IPS-18a (cell line): ENCODE measurements around the gene IFNGR2.

ENCODE experiments used
- H3K27ac ChIP-seq: one replicate; pipeline ENCODE4 v1.5.1; 2013; ENCODE audit warnings: low read length
- H3K27me3 ChIP-seq: one replicate; pipeline ENCODE4 v1.6.1; 2013; ENCODE audit warnings: mild to moderate bottlenecking, low read length; ENCODE audit not compliant: control insufficient read depth, insufficient read depth
- H3K36me3 ChIP-seq: one replicate; pipeline ENCODE4 v1.6.1; 2013; ENCODE audit warnings: low read depth, low read length; ENCODE audit not compliant: control insufficient read depth
- H3K4me1 ChIP-seq: one replicate; pipeline ENCODE4 v1.6.1; 2013; ENCODE audit warnings: low read depth, low read length; ENCODE audit not compliant: control insufficient read depth
- H3K4me3 ChIP-seq: one replicate; pipeline ENCODE4 v1.5.1; 2013; ENCODE audit warnings: low read length
- H3K9ac ChIP-seq: one replicate; pipeline ENCODE4 v1.6.1; 2013; ENCODE audit warnings: mild to moderate bottlenecking, low read length, moderate library complexity
- H3K9me3 ChIP-seq: one replicate; pipeline ENCODE4 v1.6.1; 2013; ENCODE audit warnings: low read depth, low read length; ENCODE audit not compliant: control insufficient read depth

The IFNGR2 gene

GRCh38 chr21:33367309-33367973 is 35.8 kb upstream of the IFNGR2 start:
- no peak overlapping the region for H3K9ac ChIP-seq
- H3K4me3 ChIP-seq, result no peak overlapping the region
- peaks cover 10% of the 10 kb centered on the region for H3K9me3 ChIP-seq
- no peak overlapping the region for H3K27ac ChIP-seq
- H3K36me3 ChIP-seq, result no peaks in the 10 kb centered on the region
- H3K27me3 ChIP-seq, result no peaks in the 10 kb centered on the region
- peaks cover 4% of the 10 kb centered on the region for H3K4me1 ChIP-seq

- Histone ChIP-seq H3K4me1 (no peaks in the 10 kb centered on the region), H3K27ac (no peak overlapping the region), H3K4me3 (no peak overlapping the region), H3K9me3 (peaks cover 10% of the 10 kb centered on the region), H3K36me3 (no peaks in the 10 kb centered on the region), H3K9ac (no peak overlapping the region), H3K27me3 (no peaks in the 10 kb centered on the region)
Measured at GRCh38 chr21:33368124-33368523, 35.1 kb upstream of the IFNGR2 start.

GRCh38 chr21:33368576-33368975 is 34.6 kb upstream of the IFNGR2 start:
- Histone ChIP-seq H3K4me3 (no peak overlapping the region), H3K27ac (no peak overlapping the region), H3K36me3 (no peaks in the 10 kb centered on the region), H3K27me3 (no peaks in the 10 kb centered on the region), H3K4me1 (no peaks in the 10 kb centered on the region), H3K9ac (no peak overlapping the region), H3K9me3 (peaks cover 10% of the 10 kb centered on the region)

- Histone ChIP-seq H3K36me3 (no peaks in the 10 kb centered on the region), H3K4me3 (no peak overlapping the region), H3K27ac (no peak overlapping the region), H3K4me1 (no peaks in the 10 kb centered on the region), H3K27me3 (no peaks in the 10 kb centered on the region), H3K9me3 (peaks cover 10% of the 10 kb centered on the region), H3K9ac (no peak overlapping the region)
Measured at GRCh38 chr21:33369586-33369985, 33.6 kb upstream of the IFNGR2 start.

GRCh38 chr21:33370305-33370704 is 32.9 kb upstream of the IFNGR2 start:
- Histone ChIP-seq H3K36me3 (no peaks in the 10 kb centered on the region), H3K4me1 (no peaks in the 10 kb centered on the region), H3K27me3 (no peaks in the 10 kb centered on the region), H3K27ac (no peak overlapping the region), H3K9ac (no peak overlapping the region), H3K9me3 (peaks cover 10% of the 10 kb centered on the region), H3K4me3 (no peak overlapping the region)

- Histone ChIP-seq H3K9ac (no peak overlapping the region), H3K4me3 (no peak overlapping the region), H3K4me1 (no peaks in the 10 kb centered on the region), H3K36me3 (no peaks in the 10 kb centered on the region), H3K27ac (no peak overlapping the region), H3K27me3 (no peaks in the 10 kb centered on the region), H3K9me3 (peaks cover 10% of the 10 kb centered on the region)
Measured at GRCh38 chr21:33371366-33371765, 31.8 kb upstream of the IFNGR2 start.

- Histone ChIP-seq H3K9me3 (peaks cover under 1% of the 10 kb centered on the region), H3K9ac (no peak overlapping the region), H3K36me3 (no peaks in the 10 kb centered on the region), H3K27me3 (no peaks in the 10 kb centered on the region), H3K27ac (no peak overlapping the region), H3K4me1 (no peaks in the 10 kb centered on the region), H3K4me3 (no peak overlapping the region)
Measured at GRCh38 chr21:33372582-33372981, 30.6 kb upstream of the IFNGR2 start.

GRCh38 chr21:33373451-33373850 is 29.8 kb upstream of the IFNGR2 start:
- no peaks in the 10 kb centered on the region for H3K27me3 ChIP-seq
- no peaks in the 10 kb centered on the region for H3K4me1 ChIP-seq
- H3K27ac ChIP-seq, result no peak overlapping the region
- H3K4me3 ChIP-seq, result no peak overlapping the region
- H3K9ac ChIP-seq, result no peak overlapping the region
- H3K36me3 ChIP-seq, result no peaks in the 10 kb centered on the region
- H3K9me3 ChIP-seq, result no peaks in the 10 kb centered on the region

- Histone ChIP-seq H3K4me3 (no peak overlapping the region), H3K9me3 (no peaks in the 10 kb centered on the region), H3K36me3 (no peaks in the 10 kb centered on the region), H3K27ac (no peak overlapping the region), H3K9ac (no peak overlapping the region), H3K4me1 (no peaks in the 10 kb centered on the region), H3K27me3 (no peaks in the 10 kb centered on the region)
Measured at GRCh38 chr21:33374080-33374449, 29.1 kb upstream of the IFNGR2 start.

- H3K27ac ChIP-seq, result no peak overlapping the region
- no peaks in the 10 kb centered on the region for H3K9me3 ChIP-seq
- no peaks in the 10 kb centered on the region for H3K27me3 ChIP-seq
- no peak overlapping the region for H3K4me3 ChIP-seq
- no peaks in the 10 kb centered on the region for H3K4me1 ChIP-seq
- no peak overlapping the region for H3K9ac ChIP-seq
- H3K36me3 ChIP-seq, result no peaks in the 10 kb centered on the region
Measured at GRCh38 chr21:33374450-33375096, 28.6 kb upstream of the IFNGR2 start.

- Histone ChIP-seq H3K27me3 (no peaks in the 10 kb centered on the region), H3K36me3 (no peaks in the 10 kb centered on the region), H3K4me3 (no peak overlapping the region), H3K9ac (no peak overlapping the region), H3K27ac (no peak overlapping the region), H3K4me1 (no peaks in the 10 kb centered on the region), H3K9me3 (no peaks in the 10 kb centered on the region)
Measured at GRCh38 chr21:33375101-33375644, 28.0 kb upstream of the IFNGR2 start.
